HepG2 (cell line): ENCODE data around the gene MAMDC2. TPM values are rescaled to one million over a fixed set of nuclear protein-coding genes. Genes with fewer than 3 reads are reported as not detected.

Experiments
- ATAC-seq: fragments of 200-7000 bp; cut with Tn5 transposase; 3 replicates; pipeline ENCODE4 v1.9.1; 2020; ENCODE audit warnings: mild to moderate bottlenecking, moderate library complexity
- BruUV-seq: library from RNA; stranded (reverse); fragments of 400-500 nt; replicated peaks from 2 replicates; lab custom pipeline; 2021; lab: Mats Ljungman, UMichigan
- CTCF ChIA-PET: fragments of 300-600 bp; formaldehyde crosslinking; extraction: SDS; loops from one replicate; lab custom pipeline; 2021; ENCODE audit warnings: low total read pairs, inconsistent platforms, low intra/inter-chr PET ratio; lab: Yijun Ruan, JAX
- POLR2A ChIA-PET: fragments of 350-600 bp; sonication (Branson Sonifier 250); formaldehyde crosslinking; loops from one replicate; lab custom pipeline; 2020; ENCODE audit warnings: antibody characterized with exemption, inconsistent platforms; lab: Yijun Ruan, JAX
- DNase-seq: peaks from one replicate; pipeline ENCODE4 v3.0.0-alpha.2; 2015; ENCODE audit warnings: low spot score
- FAIRE-seq: peaks from 3 replicates; lab custom pipeline; 2011; peaks lifted over from hg19 to GRCh38; lab: Jason Lieb, UNC
- H2AFZ ChIP-seq: one replicate; pipeline ENCODE4 v1.6.1; 2011; ENCODE audit warnings: low read length, inconsistent platforms
- H3K27ac ChIP-seq: fragments of 300-600 bp; 3 replicates; pipeline ENCODE4 v1.8.0; 2011; ENCODE audit warnings: mixed run types, mild to moderate bottlenecking, mixed read lengths, low read length, inconsistent platforms; ENCODE audit not compliant: insufficient read depth; ENCODE audit errors: extremely low read length
- H3K27me3 ChIP-seq, 2 experiments: fragments of 200-600 bp in 1 of 2; 2 replicates in 1 of 2; 3 replicates in 1 of 2; pipeline versions ENCODE4 v1.6.0 to v1.8.0; 2011; ENCODE audit warnings: low read length in 2 of 2, mild to moderate bottlenecking in 2 of 2, moderate library complexity in 2 of 2, inconsistent platforms in 1 of 2; ENCODE audit not compliant: insufficient read depth in 2 of 2, control insufficient read depth in 1 of 2
- H3K36me3 ChIP-seq, 2 experiments: fragments of 200-600 bp in 1 of 2; replicated peaks in 1 of 2; 2 replicates in 1 of 2; 3 replicates in 1 of 2; pipeline versions ENCODE4 v1.5.1 to v1.8.0; 2011; ENCODE audit warnings: low read length in 2 of 2, inconsistent platforms in 1 of 2; ENCODE audit not compliant: insufficient read depth in 2 of 2, control insufficient read depth in 1 of 2
- H3K4me1 ChIP-seq: 2 replicates; pipeline ENCODE4 v1.5.1; 2012; ENCODE audit warnings: low read length, inconsistent platforms; ENCODE audit not compliant: insufficient read depth
- H3K4me2 ChIP-seq: 2 replicates; pipeline ENCODE4 v1.6.0; 2011; ENCODE audit warnings: low read depth, low read length, inconsistent platforms
- H3K4me3 ChIP-seq, 3 experiments: fragments of 200-600 bp in 1 of 3; sonication (generic), shearing (Covaris generic) in 1 of 3; replicated peaks in 1 of 3; 2 replicates each; pipeline ENCODE4 v1.5.1; 2011 to 2016; ENCODE audit warnings: low read length in 3 of 3, inconsistent platforms in 2 of 3, low read depth in 2 of 3, mild to moderate bottlenecking in 2 of 3, control low read depth in 1 of 3, mixed read lengths in 1 of 3; ENCODE audit not compliant: insufficient read depth in 1 of 3
- H3K79me2 ChIP-seq: one replicate; pipeline ENCODE4 v1.6.1; 2011; ENCODE audit warnings: low read length, inconsistent platforms; ENCODE audit not compliant: insufficient read depth
- H3K9ac ChIP-seq: 2 replicates; pipeline ENCODE4 v1.6.0; 2011; ENCODE audit warnings: mild to moderate bottlenecking, low read depth, low read length, inconsistent platforms; ENCODE audit not compliant: insufficient read depth
- H3K9me3 ChIP-seq: 2 replicates; pipeline ENCODE4 v1.5.1; 2012; ENCODE audit warnings: mild to moderate bottlenecking, low read length
- H4K20me1 ChIP-seq: 2 replicates; pipeline ENCODE4 v1.6.0; 2011; ENCODE audit warnings: inconsistent platforms, mild to moderate bottlenecking, low read length, moderate library complexity; ENCODE audit not compliant: insufficient read depth
- KDM5B ChIP-seq: sonication (generic); formaldehyde crosslinking; IDR thresholded peaks from 2 replicates; pipeline ENCODE4 v1.4.0; 2020; ENCODE audit warnings: missing genetic modification reagents, mild to moderate bottlenecking, borderline replicate concordance
- KLF11 ChIP-seq: IDR thresholded peaks from 2 replicates; pipeline ENCODE4 v1.6.1; 2016; ENCODE audit warnings: missing compliant biosample characterization
- KLF16 ChIP-seq, 2 experiments: sonication (generic) in 1 of 2; formaldehyde crosslinking in 1 of 2; IDR thresholded peaks; 2 replicates each; pipeline versions ENCODE4 v1.6.1 to v1.8.0; 2016 to 2023; ENCODE audit warnings: missing genetic modification reagents in 2 of 2, missing compliant biosample characterization in 1 of 2
- NFE2L1 ChIP-seq: sonication (generic); formaldehyde crosslinking; IDR thresholded peaks from 2 replicates; pipeline ENCODE4 v1.4.0; 2020; ENCODE audit warnings: missing genetic modification reagents, mild to moderate bottlenecking, borderline replicate concordance
- NR2F1 ChIP-seq, 2 experiments: fragments of 450-650 bp in 1 of 2; formaldehyde crosslinking in 1 of 2; IDR thresholded peaks; 2 replicates each; pipeline versions ENCODE4 v1.5.0 to v1.6.1; 2016 to 2020; ENCODE audit warnings: mild to moderate bottlenecking in 1 of 2, missing compliant biosample characterization in 1 of 2, missing genetic modification reagents in 1 of 2, moderate library complexity in 1 of 2
- SRSF1 ChIP-seq: fragments of 200-400 bp; formaldehyde crosslinking; optimal IDR thresholded peaks from 2 replicates; pipeline ENCODE3; 2017; ENCODE audit warnings: mild to moderate bottlenecking, low read depth, low read length, moderate library complexity
- TCF7L2 ChIP-seq: IDR thresholded peaks from 2 replicates; pipeline ENCODE4 v1.6.1; 2011; ENCODE audit warnings: mild to moderate bottlenecking, low read depth, low read length, moderate library complexity
- TOE1 ChIP-seq: sonication (generic); formaldehyde crosslinking; IDR thresholded peaks from 2 replicates; pipeline ENCODE4 v1.4.0; 2020; ENCODE audit warnings: mild to moderate bottlenecking, missing genetic modification reagents
- ZNF143 ChIP-seq: sonication (generic); formaldehyde crosslinking; IDR thresholded peaks from 2 replicates; pipeline ENCODE4 v1.4.0; 2020; ENCODE audit warnings: missing genetic modification reagents
- ZNF207 ChIP-seq: fragments of 450-650 bp; IDR thresholded peaks from 2 replicates; pipeline ENCODE4 v1.6.1; 2016; ENCODE audit warnings: antibody characterized with exemption, borderline replicate concordance
- ZNF292 ChIP-seq: sonication (generic); formaldehyde crosslinking; IDR thresholded peaks from 2 replicates; pipeline ENCODE4 v1.8.1; 2022; ENCODE audit warnings: mild to moderate bottlenecking, low read depth, missing genetic modification reagents, borderline replicate concordance
- ZNF383 ChIP-seq: sonication (generic); formaldehyde crosslinking; IDR thresholded peaks from 2 replicates; pipeline ENCODE4 v1.4.0; 2020; ENCODE audit warnings: missing genetic modification reagents, mild to moderate bottlenecking, borderline replicate concordance
- ZNF567 ChIP-seq: sonication (generic); formaldehyde crosslinking; IDR thresholded peaks from 2 replicates; pipeline ENCODE4 v1.8.1; 2023; ENCODE audit warnings: mild to moderate bottlenecking, missing genetic modification reagents, borderline replicate concordance
- ZNF720 ChIP-seq: sonication (generic); formaldehyde crosslinking; IDR thresholded peaks from 2 replicates; pipeline ENCODE4 v1.4.0; 2020; ENCODE audit warnings: missing genetic modification reagents
- ZNF816 ChIP-seq: sonication (generic); formaldehyde crosslinking; IDR thresholded peaks from 2 replicates; pipeline ENCODE4 v1.8.0; 2022; ENCODE audit warnings: missing genetic modification reagents, mild to moderate bottlenecking, borderline replicate concordance
- WGBS: methylation state at CpG from one replicate; pipeline ENCODE4 v1.1.6; 2017; ENCODE audit warnings: low lambda C conversion rate; 5-methylcytosine and 5-hydroxymethylcytosine counted together
- in situ Hi-C: cut with HindIII; loops from 2 replicates; pipeline ENCODE4 v1.10.0; 2017; ENCODE audit warnings: low pct_unique_long_range_greater_than_20kb; ENCODE audit not compliant: extremely low pct_ligation_motif_present
- intact Hi-C: fragments of 100-400 bp; cut with micrococcal nuclease; formaldehyde crosslinking; loops from one replicate; pipeline ENCODE4 v1.10.0; 2022; ENCODE audit not compliant: unreplicated experiment
- polyA plus RNA-seq, 8 experiments: library from polyadenylated mRNA; depleted of rRNA in 3 of 8; stranded (reverse) in 7 of 8; unstranded in 1 of 8; fragments of >200 nt; fragmentation: Illumina TruSeq in 4 of 8; extraction: Trizol in 4 of 8; gene quantifications; 2 replicates each; pipeline versions ENCODE4 v1.2.1 to v1.2.3, GENCODE V29; 2011 to 2016; ENCODE audit warnings: low read depth in 4 of 8, missing spikeins in 1 of 8, mixed read lengths in 1 of 8; ENCODE audit not compliant: insufficient read depth in 1 of 8
- total RNA-seq, 5 experiments: library from RNA; depleted of rRNA; stranded (reverse); fragments of >200 nt; fragmentation: Illumina TruSeq; extraction: Trizol; gene quantifications; 2 replicates each; pipeline ENCODE4 v1.2.3, GENCODE V29; 2016; ENCODE audit warnings: low read depth in 1 of 5
- TF ChIP-seq, protein P1 (sequence below): sonication (generic); formaldehyde crosslinking; IDR thresholded peaks from 2 replicates; pipeline ENCODE4 v1.4.0; 2020; ENCODE audit warnings: missing genetic modification reagents
- TF ChIP-seq, protein P2 (sequence below): sonication (generic); formaldehyde crosslinking; IDR thresholded peaks from 2 replicates; pipeline ENCODE4 v1.5.1; 2020; ENCODE audit warnings: missing genetic modification reagents, mild to moderate bottlenecking, borderline replicate concordance
- TF ChIP-seq, protein P3 (sequence below): sonication (generic); formaldehyde crosslinking; IDR thresholded peaks from 2 replicates; pipeline ENCODE4 v1.4.0; 2020; ENCODE audit warnings: missing genetic modification reagents, borderline replicate concordance

MAMDC2 gene
- total and polyA plus RNA-seq, 2 of the 13 experiments (the other 11 are each of a cell fraction or from before 2014, with no cell fraction given): not detected

DNA sequence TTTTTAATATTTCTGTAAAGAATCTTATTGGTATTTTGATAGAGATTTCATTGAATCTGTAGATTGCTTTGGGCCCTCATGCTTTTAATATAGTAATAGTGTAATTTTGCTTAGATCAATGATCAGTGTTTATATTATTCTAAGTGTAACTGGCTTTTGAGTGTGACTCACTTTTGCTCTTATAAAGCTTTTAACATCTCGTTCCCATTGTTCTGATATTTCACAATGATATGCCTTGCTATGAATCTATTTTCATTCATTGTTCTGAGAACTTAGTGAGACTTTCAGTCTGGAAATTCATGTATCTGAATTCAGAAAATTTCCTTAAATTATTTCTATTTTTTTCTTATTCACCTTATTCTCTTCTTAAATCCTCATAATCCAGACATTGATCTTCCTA, 13.5 kb upstream of the MAMDC2 start:
- ATAC-seq: no peak
- TF ChIP-seq ZNF383 (CRISPR knock-in tag): no peak
- TF ChIP-seq KDM5B (CRISPR knock-in tag): no peak
- TF ChIP-seq, protein P1, sequence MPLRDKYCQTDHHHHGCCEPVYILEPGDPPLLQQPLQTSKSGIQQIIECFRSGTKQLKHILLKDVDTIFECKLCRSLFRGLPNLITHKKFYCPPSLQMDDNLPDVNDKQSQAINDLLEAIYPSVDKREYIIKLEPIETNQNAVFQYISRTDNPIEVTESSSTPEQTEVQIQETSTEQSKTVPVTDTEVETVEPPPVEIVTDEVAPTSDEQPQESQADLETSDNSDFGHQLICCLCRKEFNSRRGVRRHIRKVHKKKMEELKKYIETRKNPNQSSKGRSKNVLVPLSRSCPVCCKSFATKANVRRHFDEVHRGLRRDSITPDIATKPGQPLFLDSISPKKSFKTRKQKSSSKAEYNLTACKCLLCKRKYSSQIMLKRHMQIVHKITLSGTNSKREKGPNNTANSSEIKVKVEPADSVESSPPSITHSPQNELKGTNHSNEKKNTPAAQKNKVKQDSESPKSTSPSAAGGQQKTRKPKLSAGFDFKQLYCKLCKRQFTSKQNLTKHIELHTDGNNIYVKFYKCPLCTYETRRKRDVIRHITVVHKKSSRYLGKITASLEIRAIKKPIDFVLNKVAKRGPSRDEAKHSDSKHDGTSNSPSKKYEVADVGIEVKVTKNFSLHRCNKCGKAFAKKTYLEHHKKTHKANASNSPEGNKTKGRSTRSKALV (CRISPR knock-in tag): no peak
- no peak for TF ChIP-seq NFE2L1 (CRISPR knock-in tag)
- no peak for TF ChIP-seq NR2F1 (CRISPR knock-in tag; IDR thresholded peaks at IDR 0.05)
- TF ChIP-seq ZNF207: no peak
- TF ChIP-seq ZNF143 (CRISPR knock-in tag): no peak
- TF ChIP-seq SRSF1: no peak
- no peak for TF ChIP-seq ZNF720 (CRISPR knock-in tag)
- TF ChIP-seq KLF11 (CRISPR knock-in tag): no peak
- no peak for TF ChIP-seq KLF16 (CRISPR knock-in tag; IDR thresholded peaks at IDR 0.05)
- TF ChIP-seq ZNF816: no peak
- no peak for TF ChIP-seq ZNF292
- no peak for TF ChIP-seq TCF7L2
- TF ChIP-seq, protein P2, sequence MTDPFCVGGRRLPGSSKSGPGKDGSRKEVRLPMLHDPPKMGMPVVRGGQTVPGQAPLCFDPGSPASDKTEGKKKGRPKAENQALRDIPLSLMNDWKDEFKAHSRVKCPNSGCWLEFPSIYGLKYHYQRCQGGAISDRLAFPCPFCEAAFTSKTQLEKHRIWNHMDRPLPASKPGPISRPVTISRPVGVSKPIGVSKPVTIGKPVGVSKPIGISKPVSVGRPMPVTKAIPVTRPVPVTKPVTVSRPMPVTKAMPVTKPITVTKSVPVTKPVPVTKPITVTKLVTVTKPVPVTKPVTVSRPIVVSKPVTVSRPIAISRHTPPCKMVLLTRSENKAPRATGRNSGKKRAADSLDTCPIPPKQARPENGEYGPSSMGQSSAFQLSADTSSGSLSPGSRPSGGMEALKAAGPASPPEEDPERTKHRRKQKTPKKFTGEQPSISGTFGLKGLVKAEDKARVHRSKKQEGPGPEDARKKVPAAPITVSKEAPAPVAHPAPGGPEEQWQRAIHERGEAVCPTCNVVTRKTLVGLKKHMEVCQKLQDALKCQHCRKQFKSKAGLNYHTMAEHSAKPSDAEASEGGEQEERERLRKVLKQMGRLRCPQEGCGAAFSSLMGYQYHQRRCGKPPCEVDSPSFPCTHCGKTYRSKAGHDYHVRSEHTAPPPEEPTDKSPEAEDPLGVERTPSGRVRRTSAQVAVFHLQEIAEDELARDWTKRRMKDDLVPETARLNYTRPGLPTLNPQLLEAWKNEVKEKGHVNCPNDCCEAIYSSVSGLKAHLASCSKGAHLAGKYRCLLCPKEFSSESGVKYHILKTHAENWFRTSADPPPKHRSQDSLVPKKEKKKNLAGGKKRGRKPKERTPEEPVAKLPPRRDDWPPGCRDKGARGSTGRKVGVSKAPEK: no peak
- TF ChIP-seq TOE1: no peak
- no peak for TF ChIP-seq ZNF567
- TF ChIP-seq, protein P3, sequence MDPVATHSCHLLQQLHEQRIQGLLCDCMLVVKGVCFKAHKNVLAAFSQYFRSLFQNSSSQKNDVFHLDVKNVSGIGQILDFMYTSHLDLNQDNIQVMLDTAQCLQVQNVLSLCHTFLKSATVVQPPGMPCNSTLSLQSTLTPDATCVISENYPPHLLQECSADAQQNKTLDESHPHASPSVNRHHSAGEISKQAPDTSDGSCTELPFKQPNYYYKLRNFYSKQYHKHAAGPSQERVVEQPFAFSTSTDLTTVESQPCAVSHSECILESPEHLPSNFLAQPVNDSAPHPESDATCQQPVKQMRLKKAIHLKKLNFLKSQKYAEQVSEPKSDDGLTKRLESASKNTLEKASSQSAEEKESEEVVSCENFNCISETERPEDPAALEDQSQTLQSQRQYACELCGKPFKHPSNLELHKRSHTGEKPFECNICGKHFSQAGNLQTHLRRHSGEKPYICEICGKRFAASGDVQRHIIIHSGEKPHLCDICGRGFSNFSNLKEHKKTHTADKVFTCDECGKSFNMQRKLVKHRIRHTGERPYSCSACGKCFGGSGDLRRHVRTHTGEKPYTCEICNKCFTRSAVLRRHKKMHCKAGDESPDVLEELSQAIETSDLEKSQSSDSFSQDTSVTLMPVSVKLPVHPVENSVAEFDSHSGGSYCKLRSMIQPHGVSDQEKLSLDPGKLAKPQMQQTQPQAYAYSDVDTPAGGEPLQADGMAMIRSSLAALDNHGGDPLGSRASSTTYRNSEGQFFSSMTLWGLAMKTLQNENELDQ (CRISPR knock-in tag): no peak
- Histone ChIP-seq H3K36me3 (no peaks in the 10 kb centered on the region), H3K4me1 (no peaks in the 10 kb centered on the region), H3K27ac (no peak overlapping the region), H2AFZ (no peak overlapping the region), H3K4me3 (no peak overlapping the region), H4K20me1 (no peaks in the 10 kb centered on the region), H3K79me2 (no peaks in the 10 kb centered on the region), H3K4me2 (no peak overlapping the region), H3K27me3 (no peaks in the 10 kb centered on the region), H3K9ac (no peak overlapping the region), H3K9me3 (no peaks in the 10 kb centered on the region)
- no peak for DNase-seq
- WGBS: 0% methylated on average over 1 of the region's 1 CpG
- in situ Hi-C loops (no loop called here), intact Hi-C loops (no loop called here)
- ChIA-PET POLR2A (no interaction called here), CTCF (no interaction called here)
- BruUV-seq: no TSS peak
- FAIRE-seq: no peak
